Measurements from ENCODE around the gene ING4.

Gene ING4

DNA sequence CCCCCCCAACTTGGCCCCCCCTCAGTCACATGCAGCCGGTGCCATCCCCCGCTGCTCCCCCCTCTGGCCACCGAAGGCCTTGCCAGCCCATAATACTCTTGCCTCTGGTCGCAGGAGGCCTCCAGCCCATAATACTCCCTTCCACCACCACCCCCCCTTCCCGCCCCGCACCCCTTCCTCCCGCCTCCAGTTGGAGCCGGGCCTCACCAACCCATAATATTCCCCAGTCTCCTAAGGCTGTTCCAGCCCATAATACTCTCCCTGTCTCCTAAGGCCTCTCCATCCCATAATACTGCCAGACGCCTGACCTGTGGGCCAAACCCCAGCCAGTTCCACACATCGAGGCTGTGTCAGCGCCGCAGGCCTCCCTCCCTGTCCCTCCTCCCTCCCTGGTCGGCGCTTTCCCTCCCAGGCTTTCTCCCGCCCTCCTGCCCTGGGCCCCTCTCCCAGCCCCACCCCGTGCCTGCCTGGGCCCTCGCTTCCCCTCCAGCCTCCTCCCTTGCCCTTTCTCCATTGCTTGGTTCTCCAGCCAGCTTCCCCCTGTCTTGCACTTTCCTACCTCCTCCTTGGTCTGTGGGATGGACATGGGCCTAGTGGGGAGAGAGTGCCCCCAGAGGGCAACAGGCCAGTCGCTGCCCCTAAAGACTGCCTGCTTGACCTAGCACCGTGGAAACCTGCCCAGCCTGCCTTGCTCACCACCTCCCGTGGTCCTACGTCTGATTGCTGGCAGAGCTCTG, 49.0 kb downstream of the ING4 start:
- H3K4me3 ChIP-seq (ENCODE audit: low read depth, low read length), result no peak overlapping the region
- TF ChIP-seq, protein P1, sequence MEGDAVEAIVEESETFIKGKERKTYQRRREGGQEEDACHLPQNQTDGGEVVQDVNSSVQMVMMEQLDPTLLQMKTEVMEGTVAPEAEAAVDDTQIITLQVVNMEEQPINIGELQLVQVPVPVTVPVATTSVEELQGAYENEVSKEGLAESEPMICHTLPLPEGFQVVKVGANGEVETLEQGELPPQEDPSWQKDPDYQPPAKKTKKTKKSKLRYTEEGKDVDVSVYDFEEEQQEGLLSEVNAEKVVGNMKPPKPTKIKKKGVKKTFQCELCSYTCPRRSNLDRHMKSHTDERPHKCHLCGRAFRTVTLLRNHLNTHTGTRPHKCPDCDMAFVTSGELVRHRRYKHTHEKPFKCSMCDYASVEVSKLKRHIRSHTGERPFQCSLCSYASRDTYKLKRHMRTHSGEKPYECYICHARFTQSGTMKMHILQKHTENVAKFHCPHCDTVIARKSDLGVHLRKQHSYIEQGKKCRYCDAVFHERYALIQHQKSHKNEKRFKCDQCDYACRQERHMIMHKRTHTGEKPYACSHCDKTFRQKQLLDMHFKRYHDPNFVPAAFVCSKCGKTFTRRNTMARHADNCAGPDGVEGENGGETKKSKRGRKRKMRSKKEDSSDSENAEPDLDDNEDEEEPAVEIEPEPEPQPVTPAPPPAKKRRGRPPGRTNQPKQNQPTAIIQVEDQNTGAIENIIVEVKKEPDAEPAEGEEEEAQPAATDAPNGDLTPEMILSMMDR (IDR thresholded peaks at IDR 0.05; ENCODE audit: low read depth, low read length, missing control alignments), result peak; percentile 23
- peak; percentile 60 for DNase-seq (ENCODE audit: low read depth)

GRCh38 chr12:6613015-6613775, 49.7 kb downstream of the ING4 start:
- no peak overlapping the region for H3K4me3 ChIP-seq (ENCODE audit: low read depth, low read length)
- peak; percentile 61 for DNase-seq (ENCODE audit: low read depth)
- TF ChIP-seq, protein P1 (IDR thresholded peaks at IDR 0.05; ENCODE audit: low read depth, low read length, missing control alignments), result no peak

GRCh38 chr12:6612652-6613014, 50.3 kb downstream of the ING4 start:
- DNase-seq (ENCODE audit: low read depth), result no peak
- TF ChIP-seq, protein P1 (IDR thresholded peaks at IDR 0.05; ENCODE audit: low read depth, low read length, missing control alignments), result no peak
- no peak overlapping the region for H3K4me3 ChIP-seq (ENCODE audit: low read depth, low read length)

DNA sequence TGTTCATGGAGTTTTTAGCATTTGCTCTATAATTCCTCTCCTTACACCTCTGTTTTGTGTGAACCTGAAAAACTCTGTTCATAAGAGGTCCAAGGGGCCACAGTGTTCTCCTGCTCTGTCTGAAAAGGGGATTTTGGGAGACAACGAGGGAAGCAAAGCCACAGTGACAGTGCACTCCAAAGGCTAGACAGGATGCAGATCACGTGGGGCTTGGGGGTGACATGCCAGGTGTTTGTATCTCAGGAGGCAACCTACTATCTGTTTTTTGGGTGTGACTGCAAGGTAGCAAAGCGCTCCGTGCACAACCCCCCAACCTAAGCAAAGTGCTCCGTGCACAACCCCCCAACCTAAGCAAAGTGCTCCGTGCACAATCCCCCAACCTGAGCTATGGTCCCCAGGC, 50.7 kb downstream of the ING4 start:
- DNase-seq (ENCODE audit: low read depth), result no peak
- no peak overlapping the region for H3K4me3 ChIP-seq (ENCODE audit: low read depth, low read length)
- TF ChIP-seq, protein P1 (IDR thresholded peaks at IDR 0.05; ENCODE audit: low read depth, low read length, missing control alignments), result no peak

GRCh38 chr12:6608592-6609281, 54.2 kb downstream of the ING4 start:
- TF ChIP-seq, protein P1 (IDR thresholded peaks at IDR 0.05; ENCODE audit: low read depth, low read length, missing control alignments), result no peak
- H3K4me3 ChIP-seq (ENCODE audit: low read depth, low read length), result no peak overlapping the region
- DNase-seq (ENCODE audit: low read depth), result no peak

DNA sequence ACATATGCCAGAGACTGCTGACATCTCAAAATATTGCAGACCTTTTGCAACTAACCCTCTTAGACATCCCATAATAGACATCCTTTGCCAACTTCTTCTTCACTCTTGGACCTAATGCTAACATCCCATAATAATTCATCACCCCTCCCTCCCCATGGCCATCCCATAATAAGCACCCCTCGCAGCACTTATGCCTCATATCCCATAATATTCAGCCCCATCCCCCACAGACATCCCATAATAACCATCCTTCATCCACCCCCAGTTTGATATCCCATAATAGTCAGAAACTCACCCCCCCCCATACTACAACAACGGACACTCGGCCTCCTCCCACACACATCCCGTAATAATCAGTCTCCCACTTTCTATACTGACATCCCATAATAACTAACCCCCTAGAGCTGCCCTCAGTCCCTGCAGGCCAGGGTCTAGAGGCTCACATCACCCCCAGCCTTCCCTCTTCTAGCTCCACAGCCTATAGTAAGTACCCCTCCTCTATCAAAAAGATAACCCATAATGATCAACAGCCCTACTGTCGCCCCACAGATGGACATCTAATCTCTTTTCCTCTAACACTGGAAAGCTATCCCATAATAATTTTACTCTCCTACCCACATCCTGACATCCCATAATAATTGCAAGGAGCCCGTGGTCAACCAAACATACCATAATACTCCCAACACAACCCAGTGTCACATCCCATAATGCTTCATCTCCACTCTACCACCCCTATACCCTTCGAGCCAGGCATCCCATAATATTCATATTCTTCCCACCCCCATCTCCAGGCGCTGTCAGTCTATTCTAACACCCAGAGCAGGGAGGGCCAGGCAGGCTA, 54.9 kb downstream of the ING4 start:
- no peak overlapping the region for H3K4me3 ChIP-seq (ENCODE audit: low read depth, low read length)
- TF ChIP-seq, protein P1 (IDR thresholded peaks at IDR 0.05; ENCODE audit: low read depth, low read length, missing control alignments), result no peak
- peak; percentile 80 for DNase-seq (ENCODE audit: low read depth)
